HEK293 (cell line): Measurements from ENCODE around the gene UPB1.

Source experiments
- CTCF ChIA-PET: fragments of 350-600 bp; formaldehyde crosslinking; extraction: SDS; loops from one replicate; lab custom pipeline; 2021; ENCODE audit warnings: antibody characterized with exemption; lab: Yijun Ruan, JAX
- POLR2A ChIA-PET: fragments of 300-600 bp; formaldehyde crosslinking; extraction: SDS; loops from one replicate; lab custom pipeline; 2020; ENCODE audit warnings: antibody characterized with exemption, inconsistent platforms; lab: Yijun Ruan, JAX
- H3K27ac ChIP-seq: fragments of 200-500 bp; sonication (Bioruptor generic); 2 replicates; pipeline ENCODE4 v1.5.1; 2014; ENCODE audit warnings: low read depth, low read length, control low read depth, inconsistent platforms; ENCODE audit errors: extremely low read depth
- H3K36me3 ChIP-seq, 2 experiments: fragments of 200-500 bp in 1 of 2; sonication (Bioruptor generic) in 1 of 2; 1 replicate in 1 of 2; 2 replicates in 1 of 2; pipeline ENCODE4 v1.5.1; 2014 to 2017; ENCODE audit warnings: inconsistent platforms in 2 of 2, low read length in 2 of 2; ENCODE audit not compliant: control insufficient read depth in 2 of 2, insufficient read depth in 1 of 2
- H3K4me1 ChIP-seq: fragments of 200-500 bp; sonication (Bioruptor generic); 2 replicates; pipeline ENCODE4 v1.5.1; 2014; ENCODE audit warnings: mild to moderate bottlenecking, low read length, inconsistent platforms; ENCODE audit not compliant: control insufficient read depth, insufficient read depth
- H3K4me3 ChIP-seq: 2 replicates; pipeline ENCODE4 v1.5.1; 2011; ENCODE audit warnings: low read depth, mild to moderate bottlenecking, control low read depth, low read length, moderate library complexity
- H3K9me3 ChIP-seq: fragments of 200-500 bp; sonication (Bioruptor generic); 2 replicates; pipeline ENCODE4 v1.5.1; 2014; ENCODE audit warnings: low read depth, low read length, inconsistent platforms; ENCODE audit not compliant: control insufficient read depth, insufficient read depth
- AEBP2 ChIP-seq: fragments of 450-650 bp; formaldehyde crosslinking; IDR thresholded peaks from 2 replicates; pipeline ENCODE4 v1.5.1; 2016; ENCODE audit warnings: missing biosample characterization, missing genetic modification characterization, borderline replicate concordance
- GLIS1 ChIP-seq: fragments of 450-650 bp; formaldehyde crosslinking; IDR thresholded peaks from 2 replicates; pipeline ENCODE4 v1.5.1; 2016; ENCODE audit warnings: missing biosample characterization, missing genetic modification characterization
- PRDM1 ChIP-seq: fragments of 450-650 bp; formaldehyde crosslinking; IDR thresholded peaks from 2 replicates; pipeline ENCODE4; 2016; ENCODE audit warnings: missing biosample characterization, missing genetic modification characterization
- SETDB1 ChIP-seq: IDR thresholded peaks from one replicate; pipeline ENCODE4 v1.6.1; 2017; ENCODE audit warnings: mild to moderate bottlenecking, low read length, moderate library complexity, mixed read lengths; ENCODE audit not compliant: insufficient read length
- SP2 ChIP-seq: fragments of 450-650 bp; formaldehyde crosslinking; IDR thresholded peaks from 2 replicates; pipeline ENCODE4 v1.5.1; 2016; ENCODE audit warnings: missing biosample characterization, missing genetic modification characterization
- ZBTB6 ChIP-seq: fragments of 450-650 bp; formaldehyde crosslinking; IDR thresholded peaks from 2 replicates; pipeline ENCODE4 v1.5.1; 2017; ENCODE audit warnings: missing biosample characterization, missing genetic modification characterization
- ZBTB8A ChIP-seq: fragments of 450-650 bp; formaldehyde crosslinking; IDR thresholded peaks from 2 replicates; pipeline ENCODE4 v1.5.1; 2016; ENCODE audit warnings: missing biosample characterization, missing genetic modification characterization
- ZNF114 ChIP-seq: fragments of 450-650 bp; formaldehyde crosslinking; IDR thresholded peaks from 2 replicates; pipeline ENCODE4 v1.5.0; 2017; ENCODE audit warnings: missing biosample characterization, missing genetic modification characterization
- ZNF16 ChIP-seq: fragments of 450-650 bp; formaldehyde crosslinking; IDR thresholded peaks from 2 replicates; pipeline ENCODE4 v1.5.1; 2016; ENCODE audit warnings: low read depth, missing biosample characterization, missing genetic modification characterization
- ZNF223 ChIP-seq: fragments of 450-650 bp; formaldehyde crosslinking; IDR thresholded peaks from 2 replicates; pipeline ENCODE4 v1.5.1; 2016; ENCODE audit warnings: missing biosample characterization, missing genetic modification characterization
- ZNF26 ChIP-seq: fragments of 450-650 bp; formaldehyde crosslinking; IDR thresholded peaks from 2 replicates; pipeline ENCODE4 v1.5.1; 2016; ENCODE audit warnings: missing biosample characterization, missing genetic modification characterization
- ZNF341 ChIP-seq: fragments of 450-650 bp; formaldehyde crosslinking; IDR thresholded peaks from 2 replicates; pipeline ENCODE4; 2016; ENCODE audit warnings: low read depth, missing biosample characterization, missing genetic modification characterization
- ZNF354C ChIP-seq: fragments of 450-650 bp; formaldehyde crosslinking; IDR thresholded peaks from 2 replicates; pipeline ENCODE4 v1.5.1; 2016; ENCODE audit warnings: missing biosample characterization, missing genetic modification characterization, low read depth, borderline replicate concordance
- ZNF549 ChIP-seq: fragments of 450-650 bp; IDR thresholded peaks from 2 replicates; pipeline ENCODE4 v1.5.1; 2018; ENCODE audit warnings: missing biosample characterization, missing genetic modification characterization, mild to moderate bottlenecking, inconsistent platforms, moderate library complexity
- ZNF558 ChIP-seq: fragments of 450-650 bp; formaldehyde crosslinking; IDR thresholded peaks from 2 replicates; pipeline ENCODE4 v1.5.1; 2016; ENCODE audit warnings: missing biosample characterization, missing genetic modification characterization
- ZNF610 ChIP-seq: fragments of 450-650 bp; formaldehyde crosslinking; IDR thresholded peaks from 2 replicates; pipeline ENCODE4 v1.5.1; 2016; ENCODE audit warnings: missing biosample characterization, missing genetic modification characterization, borderline replicate concordance
- ZNF621 ChIP-seq: fragments of 450-650 bp; formaldehyde crosslinking; IDR thresholded peaks from 2 replicates; pipeline ENCODE4 v1.5.1; 2017; ENCODE audit warnings: missing biosample characterization, missing genetic modification characterization
- ZNF664 ChIP-seq: fragments of 450-650 bp; formaldehyde crosslinking; IDR thresholded peaks from 2 replicates; pipeline ENCODE4 v1.5.1; 2016; ENCODE audit warnings: missing biosample characterization, missing genetic modification characterization
- ZNF785 ChIP-seq: fragments of 450-650 bp; formaldehyde crosslinking; IDR thresholded peaks from 2 replicates; pipeline ENCODE4 v1.5.1; 2016; ENCODE audit warnings: missing biosample characterization, missing genetic modification characterization
- ZNF791 ChIP-seq: fragments of 450-650 bp; formaldehyde crosslinking; IDR thresholded peaks from 2 replicates; pipeline ENCODE4 v1.5.1; 2016; ENCODE audit warnings: missing biosample characterization, missing genetic modification characterization
- TF ChIP-seq, protein P1 (sequence below): fragments of 450-650 bp; formaldehyde crosslinking; IDR thresholded peaks from 2 replicates; pipeline ENCODE4 v1.5.1; 2016; ENCODE audit warnings: missing biosample characterization, missing genetic modification characterization

UPB1 gene

GRCh38 chr22:24473284-24473683, 21.8 kb upstream of the UPB1 start:
- Histone ChIP-seq H3K36me3 (no peaks in the 10 kb centered on the region), H3K4me1 (no peaks in the 10 kb centered on the region), H3K4me3 (no peak overlapping the region), H3K9me3 (no peaks in the 10 kb centered on the region), H3K27ac (no peak overlapping the region)
- ChIA-PET POLR2A (no interaction called here), CTCF (interaction anchor here (0.5 to 0.9 kb wide), 3 partner anchors 29 to 557 kb away, joined by 3 to 4 read pairs (median 3); no protein-coding TSS in a partner anchor)
- TF ChIP-seq ZNF558 (tag by site-specific recombination), result no peak
- no peak for TF ChIP-seq ZNF549
- TF ChIP-seq ZNF610 (tag by site-specific recombination), result no peak
- no peak for TF ChIP-seq ZNF785 (tag by site-specific recombination)
- TF ChIP-seq, protein P1, sequence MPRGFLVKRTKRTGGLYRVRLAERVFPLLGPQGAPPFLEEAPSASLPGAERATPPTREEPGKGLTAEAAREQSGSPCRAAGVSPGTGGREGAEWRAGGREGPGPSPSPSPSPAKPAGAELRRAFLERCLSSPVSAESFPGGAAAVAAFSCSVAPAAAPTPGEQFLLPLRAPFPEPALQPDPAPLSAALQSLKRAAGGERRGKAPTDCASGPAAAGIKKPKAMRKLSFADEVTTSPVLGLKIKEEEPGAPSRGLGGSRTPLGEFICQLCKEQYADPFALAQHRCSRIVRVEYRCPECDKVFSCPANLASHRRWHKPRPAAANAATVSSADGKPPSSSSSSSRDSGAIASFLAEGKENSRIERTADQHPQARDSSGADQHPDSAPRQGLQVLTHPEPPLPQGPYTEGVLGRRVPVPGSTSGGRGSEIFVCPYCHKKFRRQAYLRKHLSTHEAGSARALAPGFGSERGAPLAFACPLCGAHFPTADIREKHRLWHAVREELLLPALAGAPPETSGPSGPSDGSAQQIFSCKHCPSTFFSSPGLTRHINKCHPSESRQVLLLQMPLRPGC (tag by site-specific recombination), result no peak
- no peak for TF ChIP-seq ZNF354C
- TF ChIP-seq ZNF664 (tag by site-specific recombination), result no peak
- no peak for TF ChIP-seq ZNF26 (tag by site-specific recombination)
- no peak for TF ChIP-seq PRDM1
- TF ChIP-seq ZNF791 (tag by site-specific recombination), result no peak
- no peak for TF ChIP-seq ZNF621 (tag by site-specific recombination)
- TF ChIP-seq ZNF341, result no peak
- no peak for TF ChIP-seq ZNF16 (tag by site-specific recombination)
- no peak for TF ChIP-seq SP2
- no peak for TF ChIP-seq AEBP2 (tag by site-specific recombination)
- no peak for TF ChIP-seq ZBTB6
- no peak for TF ChIP-seq ZBTB8A (tag by site-specific recombination)
- TF ChIP-seq ZNF223 (tag by site-specific recombination), result no peak
- no peak for TF ChIP-seq SETDB1
- TF ChIP-seq GLIS1, result no peak

GRCh38 chr22:24474221-24474620, 20.9 kb upstream of the UPB1 start:
- H3K4me1 ChIP-seq, result no peaks in the 10 kb centered on the region
- H3K4me3 ChIP-seq, result no peak overlapping the region
- no peaks in the 10 kb centered on the region for H3K9me3 ChIP-seq
- ChIA-PET POLR2A (no interaction called here), CTCF (interaction anchor here (0.6 to 1.5 kb wide), 6 partner anchors 12 to 53 kb away, joined by 3 to 5 read pairs (median 4); no protein-coding TSS in a partner anchor)
- TF ChIP-seq ZNF114 (tag by site-specific recombination) (no peak), PRDM1 (0 out of 2 replicates have a peak, but pooled peaks have one; percentile 35)
- H3K36me3 ChIP-seq, result no peaks in the 10 kb centered on the region
- no peak overlapping the region for H3K27ac ChIP-seq
